Mesendoderm (in vitro differentiated cells): ENCODE measurements around the gene ADAM19.

Experiments used
- DNase-seq: peaks from one replicate; pipeline ENCODE4 v3.0.0; 2013
- H2AK5ac ChIP-seq: 2 replicates; pipeline ENCODE4 v1.6.1; 2013; ENCODE audit warnings: low read length, inconsistent platforms
- H2BK120ac ChIP-seq: 2 replicates; pipeline ENCODE4 v1.6.1; 2013; ENCODE audit warnings: low read depth, mild to moderate bottlenecking, low read length, moderate library complexity, mixed read lengths
- H2BK15ac ChIP-seq: replicated peaks from 2 replicates; pipeline ENCODE4 v1.6.1; 2013; ENCODE audit warnings: low read depth, mild to moderate bottlenecking, moderate library complexity
- H2BK5ac ChIP-seq: 2 replicates; pipeline ENCODE4 v1.6.1; 2013; ENCODE audit warnings: low read length, inconsistent platforms
- H3K18ac ChIP-seq: 2 replicates; pipeline ENCODE4 v1.6.1; 2013; ENCODE audit warnings: mild to moderate bottlenecking, low read length, mixed read lengths
- H3K23ac ChIP-seq: one replicate; pipeline ENCODE4 v1.6.1; 2013; ENCODE audit warnings: low read length
- H3K27ac ChIP-seq: 2 replicates; pipeline ENCODE4 v1.5.1; 2013; ENCODE audit warnings: low read depth, mild to moderate bottlenecking, inconsistent platforms, low read length, moderate library complexity
- H3K27me3 ChIP-seq: 2 replicates; pipeline ENCODE4 v1.6.1; 2013; ENCODE audit warnings: low read length, control low read depth, mild to moderate bottlenecking, inconsistent platforms; ENCODE audit not compliant: insufficient read depth, poor library complexity
- H3K36me3 ChIP-seq: 2 replicates; pipeline ENCODE4 v1.6.1; 2013; ENCODE audit warnings: low read length, inconsistent platforms; ENCODE audit not compliant: control insufficient read depth, insufficient read depth
- H3K4ac ChIP-seq: one replicate; pipeline ENCODE4 v1.6.1; 2013; ENCODE audit warnings: low read depth, mild to moderate bottlenecking, low read length, moderate library complexity
- H3K4me1 ChIP-seq: 2 replicates; pipeline ENCODE4 v1.6.1; 2013; ENCODE audit warnings: low read depth, low read length, inconsistent platforms; ENCODE audit not compliant: control insufficient read depth
- H3K4me2 ChIP-seq: 2 replicates; pipeline ENCODE4 v1.6.1; 2013; ENCODE audit warnings: low read length
- H3K4me3 ChIP-seq: 2 replicates; pipeline ENCODE4 v1.5.1; 2013; ENCODE audit warnings: mild to moderate bottlenecking, low read length
- H3K56ac ChIP-seq: one replicate; pipeline ENCODE4 v1.6.1; 2013; ENCODE audit warnings: low read length
- H3K79me1 ChIP-seq: 2 replicates; pipeline ENCODE4 v1.6.1; 2013; ENCODE audit warnings: low read length, inconsistent platforms
- H3K79me2 ChIP-seq: 2 replicates; pipeline ENCODE4 v1.6.1; 2013; ENCODE audit warnings: mild to moderate bottlenecking, low read length; ENCODE audit not compliant: control insufficient read depth, insufficient read depth
- H3K9ac ChIP-seq: 2 replicates; pipeline ENCODE4 v1.6.1; 2013; ENCODE audit warnings: low read length, inconsistent platforms
- H4K5ac ChIP-seq: one replicate; pipeline ENCODE4 v1.6.1; 2013; ENCODE audit warnings: low read length
- H4K8ac ChIP-seq: one replicate; pipeline ENCODE4 v1.6.1; 2013; ENCODE audit warnings: low read depth, mild to moderate bottlenecking, control low read depth, low read length, moderate library complexity
- WGBS: extraction: QIAGEN DNeasy Blood & Tissue Kit; methylation state at CpG from one replicate; pipeline ENCODE4 v1.1.7; 2013; ENCODE audit warnings: low lambda C conversion rate, missing lambda C conversion rate; ENCODE audit not compliant: insufficient coverage; ENCODE audit errors: extremely low coverage; 5-methylcytosine and 5-hydroxymethylcytosine counted together

The ADAM19 gene

GRCh38 chr5:157570531-157571200 lies 4.9 kb downstream of the ADAM19 start:
- Histone ChIP-seq H3K4me1 (peaks cover 9% of the 10 kb centered on the region), H2BK120ac (peak overlapping the region; percentile 17), H3K36me3 (peaks cover 10% of the 10 kb centered on the region), H4K5ac (peak overlapping the region; percentile 10), H3K18ac (peak overlapping the region; percentile 92), H3K4me2 (peak overlapping the region; percentile 55), H3K79me1 (peaks cover 13% of the 10 kb centered on the region), H3K23ac (peak overlapping the region; percentile 7), H3K79me2 (peaks cover 76% of the 10 kb centered on the region), H3K27ac (peak overlapping the region; percentile 67), H3K27me3 (no peaks in the 10 kb centered on the region), H3K9ac (peak overlapping the region; percentile 64), H2BK15ac (peak overlapping the region; percentile 28), H4K8ac (no peak overlapping the region), H2AK5ac (peak overlapping the region; percentile 61), H3K56ac (peak overlapping the region; percentile 78), H3K4ac (peak overlapping the region; percentile 78), H2BK5ac (peak overlapping the region; percentile 66), H3K4me3 (no peak overlapping the region)
- no CpG with 5 or more reads among the region's 2 CpGs for WGBS
- no peak for DNase-seq

- Histone ChIP-seq H3K18ac (no peak overlapping the region), H3K9ac (no peak overlapping the region), H2AK5ac (no peak overlapping the region), H3K79me2 (peaks cover 75% of the 10 kb centered on the region), H3K27me3 (no peaks in the 10 kb centered on the region), H3K4me3 (no peak overlapping the region), H2BK120ac (no peak overlapping the region), H3K4me2 (no peak overlapping the region), H4K5ac (no peak overlapping the region), H2BK5ac (no peak overlapping the region), H3K36me3 (peaks cover 17% of the 10 kb centered on the region), H4K8ac (no peak overlapping the region), H3K79me1 (peaks cover 13% of the 10 kb centered on the region), H3K4me1 (peaks cover 9% of the 10 kb centered on the region), H3K27ac (no peak overlapping the region), H2BK15ac (no peak overlapping the region), H3K23ac (no peak overlapping the region), H3K56ac (no peak overlapping the region), H3K4ac (no peak overlapping the region)
- DNase-seq: no peak
- no CpG with 5 or more reads among the region's 2 CpGs for WGBS
These were observed 6.9 kb downstream of the ADAM19 start for GRCh38 chr5:157568720-157569119.

GRCh38 chr5:157568222-157568621 lies 7.4 kb downstream of the ADAM19 start:
- H3K4me1 ChIP-seq: peaks cover 9% of the 10 kb centered on the region
- no peak overlapping the region for H3K27ac ChIP-seq
- H3K79me2 ChIP-seq: peaks cover 77% of the 10 kb centered on the region
- H3K4ac ChIP-seq: no peak overlapping the region
- no peak overlapping the region for H2BK120ac ChIP-seq
- H3K56ac ChIP-seq: no peak overlapping the region
- no peak overlapping the region for H2AK5ac ChIP-seq
- H3K79me1 ChIP-seq: peaks cover 13% of the 10 kb centered on the region
- no peak overlapping the region for H3K18ac ChIP-seq
- H3K4me2 ChIP-seq: no peak overlapping the region
- no peak overlapping the region for H4K8ac ChIP-seq
- no CpG with 5 or more reads among the region's 4 CpGs for WGBS
- H4K5ac ChIP-seq: no peak overlapping the region
- no peak overlapping the region for H2BK15ac ChIP-seq
- no peak overlapping the region for H2BK5ac ChIP-seq
- DNase-seq: no peak
- H3K23ac ChIP-seq: no peak overlapping the region
- H3K9ac ChIP-seq: no peak overlapping the region
- no peak overlapping the region for H3K4me3 ChIP-seq
- H3K36me3 ChIP-seq: peaks cover 17% of the 10 kb centered on the region
- no peaks in the 10 kb centered on the region for H3K27me3 ChIP-seq

DNA sequence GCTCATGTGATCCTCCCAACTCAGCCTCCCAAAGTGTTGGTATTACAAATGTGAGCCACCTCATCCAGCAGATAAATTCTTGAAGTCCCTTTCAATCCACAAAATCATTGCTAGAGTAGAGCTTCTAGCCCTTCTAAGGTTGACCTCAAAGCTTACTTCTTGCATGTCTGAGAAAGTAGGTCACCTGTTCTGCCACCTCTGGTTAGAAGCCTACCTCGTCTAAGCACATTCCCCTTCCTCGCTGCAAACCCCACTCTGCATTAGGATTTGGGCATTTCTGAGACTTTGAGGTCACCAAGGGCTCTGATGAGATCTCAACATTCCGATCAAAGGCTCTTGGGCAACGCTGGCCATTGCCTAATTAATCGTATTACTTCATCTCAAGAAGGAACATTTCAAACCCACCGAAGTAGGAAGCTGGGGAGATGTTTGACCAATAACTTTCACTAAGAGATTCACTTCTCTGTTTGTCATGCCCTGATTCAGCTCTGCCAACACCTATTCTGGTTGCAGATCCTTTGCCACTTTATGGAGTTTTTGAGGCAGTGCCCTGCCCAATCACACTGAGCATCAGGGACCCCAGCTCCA lies 8.6 kb downstream of the ADAM19 start:
- Histone ChIP-seq H3K23ac (no peak overlapping the region), H2BK5ac (no peak overlapping the region), H2BK15ac (no peak overlapping the region), H3K36me3 (peaks cover 17% of the 10 kb centered on the region), H3K18ac (no peak overlapping the region), H4K5ac (no peak overlapping the region), H3K79me1 (peaks cover 13% of the 10 kb centered on the region), H3K4me1 (peaks cover 9% of the 10 kb centered on the region), H3K4me3 (no peak overlapping the region), H3K79me2 (peaks cover 81% of the 10 kb centered on the region), H2BK120ac (no peak overlapping the region), H4K8ac (no peak overlapping the region), H3K9ac (no peak overlapping the region), H3K4me2 (no peak overlapping the region), H3K56ac (no peak overlapping the region), H2AK5ac (no peak overlapping the region), H3K27ac (no peak overlapping the region), H3K27me3 (no peaks in the 10 kb centered on the region), H3K4ac (no peak overlapping the region)
- DNase-seq: peak; percentile 60
- WGBS: no CpG with 5 or more reads among the region's 6 CpGs

DNA sequence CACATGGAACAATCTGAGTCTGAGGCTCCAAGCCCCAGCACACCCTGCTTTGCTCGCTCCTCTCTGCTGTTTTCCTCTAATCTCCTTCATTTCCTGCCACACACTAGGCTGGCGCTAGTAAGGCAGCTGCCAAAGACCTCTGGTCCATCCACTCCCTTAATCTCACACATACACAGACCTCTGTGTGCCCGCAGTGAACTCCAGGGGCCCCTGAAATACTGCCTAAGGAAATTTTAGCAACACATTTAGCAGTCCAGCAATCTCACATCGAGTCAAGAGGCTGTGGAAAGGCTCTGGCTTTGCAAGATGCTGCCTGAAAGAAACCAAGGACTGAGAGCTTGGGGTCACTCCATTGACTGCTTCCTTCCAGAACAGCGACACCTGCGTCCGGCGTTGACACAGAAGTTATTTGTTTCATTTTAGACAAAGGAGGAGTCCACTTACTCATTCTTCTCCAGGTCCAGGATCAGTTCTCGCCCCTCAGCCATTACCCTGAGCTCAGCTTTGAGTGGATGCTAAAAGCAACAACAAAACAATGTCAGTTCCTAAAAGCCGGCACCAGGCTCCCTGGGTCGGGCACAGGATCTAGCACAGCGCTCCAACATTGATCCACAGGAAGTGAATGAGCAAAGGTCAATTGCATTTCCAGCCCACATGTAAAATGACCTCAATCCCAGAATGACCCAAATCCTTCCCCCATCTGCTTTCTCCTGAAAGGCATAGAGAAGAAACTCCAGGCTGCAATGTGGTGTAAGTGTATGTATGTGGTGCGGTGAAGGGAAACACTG lies 11.5 kb downstream of the ADAM19 start:
- no peak overlapping the region for H4K8ac ChIP-seq
- no peak overlapping the region for H3K4me2 ChIP-seq
- DNase-seq: no peak
- H3K27me3 ChIP-seq: no peaks in the 10 kb centered on the region
- no peak overlapping the region for H4K5ac ChIP-seq
- no peak overlapping the region for H2BK5ac ChIP-seq
- no peak overlapping the region for H3K18ac ChIP-seq
- H3K79me2 ChIP-seq: peaks cover 85% of the 10 kb centered on the region
- no CpG with 5 or more reads among the region's 13 CpGs for WGBS
- no peak overlapping the region for H3K4me3 ChIP-seq
- peaks cover 20% of the 10 kb centered on the region for H3K79me1 ChIP-seq
- no peak overlapping the region for H2BK120ac ChIP-seq
- H3K9ac ChIP-seq: no peak overlapping the region
- H2AK5ac ChIP-seq: no peak overlapping the region
- H3K23ac ChIP-seq: no peak overlapping the region
- no peak overlapping the region for H3K27ac ChIP-seq
- H3K4ac ChIP-seq: no peak overlapping the region
- peaks cover 22% of the 10 kb centered on the region for H3K36me3 ChIP-seq
- peaks cover 8% of the 10 kb centered on the region for H3K4me1 ChIP-seq
- no peak overlapping the region for H2BK15ac ChIP-seq
- H3K56ac ChIP-seq: no peak overlapping the region
